Stimulated activated CD8-positive, alpha-beta memory T cell treated with anti-CD3 and anti-CD28 coated beads, Interleukin-15, amount 100 ng/mL, for 1 hour (primary cell): ENCODE measurements around the gene ZMYND19.
A peak's percentile ranks its signal among the peaks of the same experiment; 100 is the strongest.
"Not testable (repeated sequence)": the region's sequence is repeated elsewhere in the genome, so short reads cannot be mapped to it uniquely, and the experiment has no call there.

ENCODE experiments used
- DNase-seq: peaks from one replicate; pipeline ENCODE4 v3.0.0-alpha.2; 2020; ENCODE audit warnings: low read depth

ZMYND19 gene

DNA sequence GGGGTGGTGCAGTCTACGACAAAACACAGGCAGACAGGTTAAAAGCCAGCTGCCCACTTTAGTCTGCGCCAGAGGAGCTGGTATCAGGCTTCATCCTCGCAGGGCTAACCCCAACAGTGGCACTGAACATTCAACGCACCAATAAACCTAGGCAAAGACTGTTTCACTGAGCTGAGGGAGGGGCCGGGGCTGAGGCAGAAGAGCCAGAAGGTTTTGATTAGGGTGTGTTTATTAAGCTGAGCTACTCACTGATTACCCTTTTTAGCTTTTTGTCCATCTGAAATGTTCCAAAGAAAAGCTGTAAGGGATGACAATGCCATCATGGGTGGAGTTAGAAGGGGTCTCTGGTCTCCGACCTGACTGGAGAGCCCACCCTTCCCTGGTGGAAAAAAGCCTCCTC lies 1.4 kb downstream of the ZMYND19 start:
- DNase-seq, result no peak

DNA sequence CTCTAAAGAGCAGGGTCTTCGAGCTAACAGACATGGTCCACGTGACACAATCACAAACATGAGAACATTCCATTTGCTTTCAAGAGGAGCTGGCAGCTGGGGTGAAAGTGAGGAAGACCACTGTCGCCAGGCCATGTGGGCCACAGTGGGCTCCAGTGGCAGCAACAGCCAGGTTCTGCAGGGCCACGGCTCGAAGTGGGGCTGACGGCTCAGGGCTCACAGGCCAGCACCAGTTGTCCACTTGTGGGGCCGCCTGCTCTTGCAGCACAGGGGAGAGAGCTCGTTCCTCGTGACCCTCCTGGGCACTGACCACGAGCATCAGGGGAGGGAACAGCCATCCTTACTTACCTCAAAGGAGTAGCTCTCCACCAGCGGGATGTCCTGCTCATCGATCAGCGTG lies 2.0 kb downstream of the ZMYND19 start:
- DNase-seq, result no peak

GRCh38 chr9:137586854-137587253 lies 3.5 kb downstream of the ZMYND19 start:
- no peak for DNase-seq

GRCh38 chr9:137583957-137584356 lies 6.4 kb downstream of the ZMYND19 start:
- no peak for DNase-seq

GRCh38 chr9:137583347-137583746 lies 7.0 kb downstream of the ZMYND19 start:
- DNase-seq, result no peak

DNA sequence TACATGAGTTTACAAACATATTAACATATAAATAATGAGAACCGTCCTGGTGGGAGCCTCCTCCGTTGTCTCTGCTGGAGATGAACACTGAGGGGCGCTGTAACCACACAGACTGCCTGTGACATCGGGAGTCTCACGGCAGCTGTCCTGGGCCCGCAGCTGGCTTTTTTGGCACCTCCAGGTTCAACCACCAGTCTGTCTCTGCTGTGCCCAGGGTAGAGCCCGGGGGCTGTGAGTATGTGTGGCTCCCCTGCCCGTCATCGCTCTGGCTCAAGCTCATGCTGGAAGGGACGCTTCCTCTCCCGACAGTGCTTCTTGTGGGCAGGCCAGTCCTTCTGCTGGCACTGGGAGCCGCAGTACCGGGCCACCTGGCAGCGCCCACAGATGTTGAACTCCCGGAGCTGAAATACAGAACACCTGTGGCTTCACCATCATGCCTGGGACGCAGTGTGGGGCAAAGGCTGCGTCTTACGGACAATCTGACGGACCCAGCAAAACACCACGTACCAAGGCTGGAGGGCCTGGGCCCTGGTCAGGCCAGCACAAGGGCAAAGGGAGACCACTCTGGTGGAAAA lies 7.9 kb downstream of the ZMYND19 start:
- DNase-seq, result no peak

GRCh38 chr9:137581361-137582285 lies 8.7 kb downstream of the ZMYND19 start:
- DNase-seq, result no peak

GRCh38 chr9:137580954-137581322 lies 9.4 kb downstream of the ZMYND19 start:
- DNase-seq, result no peak

DNA sequence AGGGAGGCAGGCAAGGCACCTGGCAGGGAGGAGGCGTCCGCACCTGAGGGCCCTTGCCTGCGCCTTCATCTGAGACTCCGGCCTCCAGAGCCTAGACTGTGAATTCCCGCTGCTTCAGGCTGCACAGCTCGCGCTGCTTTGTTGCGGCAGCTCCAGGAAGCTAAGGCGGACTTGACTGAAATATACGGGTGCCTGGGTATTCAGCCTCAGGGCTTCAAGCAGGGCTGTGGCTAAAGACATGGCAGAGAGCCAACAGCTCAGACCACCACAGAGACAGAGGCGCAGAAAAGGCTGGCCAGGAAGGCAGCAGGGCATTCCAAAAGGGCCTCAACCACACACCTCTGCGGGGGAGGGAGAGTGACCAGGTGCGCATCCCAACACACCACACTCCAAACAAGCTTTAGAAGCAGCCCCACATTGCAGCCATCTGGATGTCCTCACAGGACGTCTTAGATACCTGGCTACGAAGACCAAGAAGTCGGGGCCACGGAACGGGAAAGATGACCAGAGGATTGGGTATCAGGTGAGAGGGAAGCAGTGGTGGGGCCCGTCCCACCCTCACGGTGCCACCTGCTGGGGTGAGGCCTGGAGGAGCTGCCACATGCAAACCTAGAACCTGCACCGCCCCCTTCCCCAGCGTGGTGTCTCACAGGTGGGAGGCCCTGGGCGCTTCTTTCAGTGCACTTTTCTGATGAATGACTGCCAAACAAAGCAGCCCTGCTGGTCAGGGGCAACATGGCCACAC lies 9.9 kb downstream of the ZMYND19 start:
- no peak for DNase-seq

- no peak for DNase-seq
Measured at GRCh38 chr9:137579259-137579604, 11.1 kb downstream of the ZMYND19 start.

- DNase-seq, result peak; percentile 96
Measured at GRCh38 chr9:137578518-137579258, 11.6 kb downstream of the ZMYND19 start, which contains the start of gene DPH7. Gene DPH7 (minus strand): TSS chr9:137578925. CDS start chr9:137578777, 148 bp downstream.

- DNase-seq, result no peak
Measured at GRCh38 chr9:137575716-137576411, 14.4 kb downstream of the ZMYND19 start.

GRCh38 chr9:137575364-137575715 lies 15.0 kb downstream of the ZMYND19 start:
- DNase-seq, result no peak

DNA sequence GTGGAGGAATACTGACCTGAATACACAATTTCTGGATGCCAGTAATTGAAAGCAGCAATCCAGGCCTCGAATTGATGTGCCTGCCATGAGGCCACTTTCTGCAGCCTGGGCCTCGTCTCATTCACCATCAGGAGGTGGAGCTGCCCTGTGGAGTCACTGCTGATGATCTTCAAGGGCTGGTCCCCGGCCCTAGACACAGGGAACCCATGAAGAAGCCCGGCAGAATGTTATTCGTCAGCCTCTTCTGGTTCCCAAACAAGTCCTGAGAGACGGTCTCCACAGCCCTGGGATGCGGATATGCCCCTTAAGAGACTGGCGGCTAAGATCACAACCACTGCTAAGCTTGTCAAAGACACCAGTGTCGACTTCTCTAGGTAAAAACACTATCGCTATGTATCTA lies 16.1 kb downstream of the ZMYND19 start:
- DNase-seq, result no peak

GRCh38 chr9:137570566-137570965 lies 19.7 kb downstream of the ZMYND19 start:
- DNase-seq, result no peak

GRCh38 chr9:137569609-137570203 lies 20.6 kb downstream of the ZMYND19 start:
- DNase-seq, result no peak

DNA sequence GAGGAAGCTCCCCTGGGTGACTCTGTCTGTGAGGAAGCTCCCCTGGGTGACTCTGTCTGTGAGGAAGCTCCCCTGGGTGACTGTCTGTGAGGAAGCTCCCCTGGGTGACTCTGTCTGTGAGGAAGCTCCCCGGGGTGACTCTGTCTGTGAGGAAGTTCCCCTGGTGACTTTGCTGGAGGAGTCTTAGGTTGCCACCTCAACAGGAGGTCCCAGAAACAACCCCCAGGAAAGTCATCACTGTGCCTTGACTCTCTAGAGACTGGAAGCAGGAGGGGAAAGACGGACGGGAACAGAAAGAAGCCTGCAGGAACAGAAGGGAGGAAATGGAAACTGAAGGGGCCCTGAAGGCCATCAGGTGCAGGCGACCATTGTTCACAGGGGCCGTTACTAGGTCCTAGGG lies 21.9 kb downstream of the ZMYND19 start:
- not testable (repeated sequence) for DNase-seq

DNA sequence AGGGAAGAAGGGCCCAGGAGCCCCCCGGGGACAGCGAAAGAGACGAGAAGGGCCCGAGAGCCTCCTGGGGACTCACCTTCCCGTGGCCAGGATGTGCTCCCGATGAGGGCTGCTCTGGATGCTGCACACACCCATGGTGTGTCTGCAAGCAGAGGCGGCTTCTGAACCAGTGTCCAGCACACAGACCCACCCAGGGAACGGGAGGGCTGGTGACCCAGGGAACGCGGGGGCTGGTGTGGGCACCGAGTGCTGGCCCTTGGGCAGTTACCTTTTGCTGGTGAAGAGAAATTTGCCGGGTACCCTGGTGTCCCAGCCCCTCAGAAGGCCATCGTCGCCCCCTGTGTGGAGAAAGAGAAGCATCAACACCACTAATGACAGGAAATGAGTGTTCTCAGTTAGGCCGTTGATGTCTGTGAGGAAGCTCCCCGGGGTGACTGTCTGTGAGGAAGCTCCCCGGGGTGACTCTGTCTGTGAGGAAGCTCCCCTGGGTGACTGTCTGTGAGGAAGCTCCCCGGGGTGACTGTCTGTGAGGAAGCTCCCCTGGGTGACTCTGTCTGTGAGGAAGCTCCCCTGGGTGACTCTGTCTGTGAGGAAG lies 25.4 kb downstream of the ZMYND19 start:
- no peak for DNase-seq

DNA sequence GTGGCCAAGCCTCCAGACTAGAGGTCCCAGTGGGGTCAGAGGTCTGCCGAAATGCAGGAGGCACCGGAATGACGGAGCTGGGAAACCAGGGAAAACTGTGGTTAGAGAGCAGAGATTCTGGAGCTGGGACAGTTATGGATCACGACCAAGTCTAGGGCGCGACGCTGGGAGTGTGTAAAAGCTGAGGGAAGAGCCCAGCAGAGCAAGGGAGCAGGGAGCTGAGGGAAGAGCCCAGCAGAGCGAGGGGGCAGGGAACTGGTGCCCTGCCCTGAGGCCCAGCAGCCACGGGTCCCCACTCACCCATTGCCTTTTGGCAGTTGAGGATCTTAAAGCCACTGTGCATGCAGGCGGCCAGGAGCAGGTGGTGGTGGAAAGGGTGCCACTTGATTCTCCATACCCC lies 26.2 kb downstream of the ZMYND19 start:
- no peak for DNase-seq

- DNase-seq, result no peak
Measured at GRCh38 chr9:137558127-137558526, 32.2 kb downstream of the ZMYND19 start.
